Right cardiac atrium (tissue), 5 donors: ENCODE results near the gene NBEAL1. TPM values are rescaled to one million over a fixed set of nuclear protein-coding genes. Genes with fewer than 3 reads are reported as not detected.
"Not testable (repeated sequence)": the region's sequence is repeated elsewhere in the genome, so short reads cannot be mapped to it uniquely, and the experiment has no call there.

ENCODE experiments used
- ATAC-seq, 2 donors: fragments of 200-7000 bp; cut with Tn5 transposase; one replicate each; pipeline versions ENCODE4 v1.8.0 to v1.9.1; 2020; ENCODE audit warnings: moderate library complexity in 2 of 2, mild to moderate bottlenecking in 1 of 2
- DNase-seq, 3 donors: peaks; one replicate each; pipeline ENCODE4 v3.0.0-alpha.2; 2020
- H3K27ac ChIP-seq: one replicate; pipeline ENCODE4 v1.5.1; 2013; ENCODE audit warnings: mild to moderate bottlenecking, low read length, control low read depth, moderate library complexity
- H3K27me3 ChIP-seq: one replicate; pipeline ENCODE4 v1.6.1; 2013; ENCODE audit not compliant: control insufficient read depth, insufficient read depth
- H3K4me1 ChIP-seq: one replicate; pipeline ENCODE4 v1.6.1; 2013; ENCODE audit warnings: low read length; ENCODE audit not compliant: control insufficient read depth, insufficient read depth
- H3K4me3 ChIP-seq: one replicate; pipeline ENCODE4 v1.5.1; 2013; ENCODE audit warnings: low read length, control low read depth
- H3K9me3 ChIP-seq: one replicate; pipeline ENCODE4 v1.6.1; 2013; ENCODE audit warnings: low read length; ENCODE audit not compliant: control insufficient read depth
- WGBS: extraction: QIAGEN DNeasy Blood & Tissue Kit; methylation state at CpG from one replicate; pipeline ENCODE4 v1.1.7; 2013; 5-methylcytosine and 5-hydroxymethylcytosine counted together
- intact Hi-C, 4 donors: fragments of 100-400 bp; cut with DNase I; formaldehyde crosslinking; loops; one replicate each; pipeline versions ENCODE4 v1.11.0 to v1.14.0; 2022 to 2023
- polyA plus RNA-seq: library from polyadenylated mRNA; stranded (reverse); fragments of 200-250 nt; gene quantifications from one replicate; pipeline ENCODE4 v1.2.3, GENCODE V29; 2013
- total RNA-seq, 4 donors: library from RNA; stranded (reverse); fragmentation: NEBNext Ultra II Directional; extraction: Animal tissue kit (Norgen Biotek cat#: 25700); gene quantifications; one replicate each; pipeline ENCODE4 v1.2.1, GENCODE V29; 2021
- donor health status: healthy with polysubstance abuse.
- donor health status: DM: no; HTN: yes; CAD: no.
- donor health status: DM: no; HTN: no; CAD: no.
- donor health status: DM: no; HTN: yes; CAD: no; lungs with severe emphysema.
- donor health status: DM: yes; HTN: yes; CAD: no.

Gene NBEAL1
- total and polyA plus RNA-seq, 5 donors = 3.5 to 25.0 (median 17.7) TPM

DNA sequence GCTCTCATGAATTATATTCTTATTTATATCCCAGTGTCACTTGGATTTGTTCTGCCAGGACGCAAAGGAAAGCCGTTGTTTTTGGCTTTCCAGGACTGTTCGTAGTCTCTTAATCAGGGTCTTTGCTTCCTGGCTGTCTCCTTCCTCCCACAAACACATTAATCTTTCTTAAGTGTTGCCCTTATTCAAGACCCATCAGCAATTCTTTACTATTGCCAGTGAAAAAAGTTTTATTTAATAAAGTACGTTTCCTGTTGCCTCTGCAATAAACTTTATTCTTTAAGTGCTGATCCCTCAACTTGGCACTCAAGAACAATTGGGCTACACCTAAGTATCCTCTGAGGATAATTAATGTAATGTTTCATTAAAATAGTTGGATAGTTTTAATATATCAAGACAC, 155.8 kb downstream of the NBEAL1 start:
- Histone ChIP-seq H3K27ac (no peak overlapping the region), H3K27me3 (no peaks in the 10 kb centered on the region), H3K4me1 (no peaks in the 10 kb centered on the region), H3K9me3 (no peaks in the 10 kb centered on the region), H3K4me3 (no peak overlapping the region)
- intact Hi-C loops = no loop called here
- DNase-seq (no peak), ATAC-seq (no peak)
- 69% methylated on average over 4 of the region's 4 CpGs for WGBS

DNA sequence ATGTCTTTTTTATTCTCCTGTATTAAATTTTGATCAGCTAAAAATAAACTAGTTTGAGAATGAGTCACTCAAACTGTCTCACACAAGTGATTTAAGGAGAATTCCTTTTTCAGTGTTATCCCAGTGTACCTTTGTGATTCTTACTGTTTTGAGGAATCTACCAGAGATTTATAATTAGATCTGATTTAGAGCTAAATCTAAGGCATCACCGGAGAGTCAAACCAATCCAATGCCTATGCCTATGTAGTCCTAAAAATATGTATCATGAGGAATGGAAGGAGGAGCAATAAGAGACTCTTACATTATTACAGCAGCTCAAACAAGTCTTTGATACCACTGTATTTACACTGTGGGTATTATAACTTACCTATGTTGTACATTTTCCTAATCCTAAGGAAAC, 160.7 kb downstream of the NBEAL1 start:
- no peak overlapping the region for H3K27ac ChIP-seq
- ATAC-seq (no peak), DNase-seq (no peak)
- no peaks in the 10 kb centered on the region for H3K27me3 ChIP-seq
- intact Hi-C loops = no loop called here
- H3K4me3 ChIP-seq = no peak overlapping the region
- H3K9me3 ChIP-seq = no peaks in the 10 kb centered on the region
- 95% methylated on average over 1 of the region's 1 CpG for WGBS
- H3K4me1 ChIP-seq = no peaks in the 10 kb centered on the region

DNA sequence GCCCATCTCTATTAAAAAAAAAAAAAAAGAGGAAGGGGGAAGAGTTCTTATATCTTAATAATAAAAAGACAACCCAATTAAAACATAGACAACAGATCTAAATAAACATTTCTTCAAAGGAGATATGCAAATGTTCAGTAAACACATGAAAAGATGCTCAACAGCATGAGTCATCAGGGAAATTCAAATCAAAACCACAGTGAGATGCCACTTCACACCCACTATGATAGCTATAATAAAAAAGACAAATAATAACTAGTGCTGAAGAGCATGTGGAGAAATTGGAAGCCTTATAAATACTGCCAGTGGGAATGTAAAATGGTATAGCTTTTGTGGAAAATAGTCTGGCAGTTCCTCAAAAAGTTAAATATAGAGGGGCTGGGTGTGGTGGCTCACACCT, 162.7 kb downstream of the NBEAL1 start:
- no peaks in the 10 kb centered on the region for H3K27me3 ChIP-seq
- H3K4me3 ChIP-seq = no peak overlapping the region
- DNase-seq = no peak
- H3K9me3 ChIP-seq = no peaks in the 10 kb centered on the region
- no peak for ATAC-seq
- intact Hi-C loops = no loop called here
- H3K4me1 ChIP-seq = no peaks in the 10 kb centered on the region
- H3K27ac ChIP-seq = no peak overlapping the region

DNA sequence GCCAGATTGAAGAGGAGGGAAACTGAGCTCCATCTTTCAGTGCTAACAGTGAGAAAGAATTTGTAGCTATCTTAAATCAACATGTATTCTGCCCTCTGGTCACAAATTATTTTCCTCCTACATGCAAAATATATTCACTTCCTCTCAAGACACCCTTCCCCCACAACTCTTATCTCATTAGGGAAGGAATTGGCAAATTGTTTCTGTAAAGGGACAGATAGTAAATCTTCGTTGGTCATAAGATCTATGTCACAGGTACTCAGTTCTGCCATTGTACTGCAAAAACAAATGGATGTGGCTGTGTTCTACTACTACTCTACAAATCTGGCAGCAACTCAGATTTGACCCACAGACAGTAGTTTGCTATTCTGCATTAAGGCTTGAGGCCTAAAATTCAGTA, 171.2 kb downstream of the NBEAL1 start:
- ATAC-seq (no peak), DNase-seq (no peak)
- intact Hi-C loops = no loop called here
- no peak overlapping the region for H3K27ac ChIP-seq
- H3K27me3 ChIP-seq = no peaks in the 10 kb centered on the region
- no peaks in the 10 kb centered on the region for H3K4me1 ChIP-seq
- no peaks in the 10 kb centered on the region for H3K9me3 ChIP-seq
- H3K4me3 ChIP-seq = no peak overlapping the region
- WGBS = 55% methylated on average over 1 of the region's 1 CpG

DNA sequence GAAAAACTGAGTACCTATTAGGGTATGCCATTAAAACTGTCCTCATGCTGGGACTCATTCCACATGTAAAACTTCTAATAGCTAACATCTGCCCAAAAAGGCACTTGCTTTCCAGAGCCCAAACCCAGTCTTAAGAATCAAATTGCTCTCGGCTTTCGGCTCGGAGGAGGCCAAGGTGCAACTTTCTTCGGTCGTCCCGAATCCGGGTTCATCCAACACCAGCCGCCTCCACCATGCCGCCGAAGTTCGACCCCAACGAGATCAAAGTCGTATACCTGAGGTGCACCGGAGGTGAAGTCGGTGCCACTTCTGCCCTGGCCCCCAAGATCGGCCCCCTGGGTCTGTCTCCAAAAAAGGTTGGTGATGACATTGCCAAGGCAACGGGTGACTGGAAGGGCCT, 175.9 kb downstream of the NBEAL1 start:
- intact Hi-C loops, ATAC-seq, H3K4me3 ChIP-seq, H3K9me3 ChIP-seq, H3K27me3 ChIP-seq, H3K4me1 ChIP-seq, DNase-seq, H3K27ac ChIP-seq: not testable (repeated sequence)
- whole genome bisulfite sequencing = 98% methylated on average over 15 of the region's 17 CpGs

DNA sequence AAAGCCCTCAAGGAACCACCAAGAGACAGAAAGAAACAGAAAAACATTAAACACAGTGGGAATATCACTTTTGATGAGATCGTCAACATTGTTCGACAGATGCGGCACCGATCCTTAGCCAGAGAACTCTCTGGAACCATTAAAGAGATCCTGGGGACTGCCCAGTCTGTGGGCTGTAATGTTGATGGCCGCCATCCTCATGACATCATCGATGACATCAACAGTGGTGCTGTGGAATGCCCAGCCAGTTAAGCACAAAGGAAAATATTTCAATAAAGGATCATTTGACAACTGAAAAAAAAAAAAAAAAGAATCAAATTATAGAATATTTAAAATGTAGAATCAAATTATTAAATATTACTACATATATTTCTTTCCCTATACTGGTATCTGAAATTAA, 176.4 kb downstream of the NBEAL1 start:
- intact Hi-C loops, ATAC-seq, H3K4me3 ChIP-seq, H3K4me1 ChIP-seq, H3K27me3 ChIP-seq, H3K27ac ChIP-seq, DNase-seq, H3K9me3 ChIP-seq: not testable (repeated sequence)
- 97% methylated on average over 6 of the region's 6 CpGs for WGBS

DNA sequence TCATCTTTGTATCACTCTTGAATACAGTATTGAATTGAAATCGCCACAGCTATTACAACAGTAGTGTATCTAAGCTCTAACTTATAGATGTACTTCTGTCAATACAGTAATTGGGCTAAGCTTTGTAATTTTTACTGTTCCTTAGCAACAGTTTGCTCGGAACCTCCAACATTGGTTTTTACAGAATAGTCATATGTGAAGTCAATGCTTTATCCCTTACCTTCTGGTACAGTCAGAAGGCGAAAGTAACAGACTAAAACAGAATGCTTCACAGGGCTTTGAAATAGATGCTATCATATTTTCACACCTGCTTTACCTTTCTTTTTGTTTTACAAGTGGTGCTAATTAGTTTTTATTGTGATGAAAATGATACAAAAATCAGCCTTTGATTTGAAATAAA, 177.3 kb downstream of the NBEAL1 start:
- Histone ChIP-seq H3K27ac (no peak overlapping the region), H3K4me3 (no peak overlapping the region), H3K9me3 (no peaks in the 10 kb centered on the region), H3K4me1 (no peaks in the 10 kb centered on the region), H3K27me3 (no peaks in the 10 kb centered on the region)
- ATAC-seq (no peak), DNase-seq (no peak)
- intact Hi-C loops = no loop called here
- 98% methylated on average over 3 of the region's 3 CpGs for WGBS

DNA sequence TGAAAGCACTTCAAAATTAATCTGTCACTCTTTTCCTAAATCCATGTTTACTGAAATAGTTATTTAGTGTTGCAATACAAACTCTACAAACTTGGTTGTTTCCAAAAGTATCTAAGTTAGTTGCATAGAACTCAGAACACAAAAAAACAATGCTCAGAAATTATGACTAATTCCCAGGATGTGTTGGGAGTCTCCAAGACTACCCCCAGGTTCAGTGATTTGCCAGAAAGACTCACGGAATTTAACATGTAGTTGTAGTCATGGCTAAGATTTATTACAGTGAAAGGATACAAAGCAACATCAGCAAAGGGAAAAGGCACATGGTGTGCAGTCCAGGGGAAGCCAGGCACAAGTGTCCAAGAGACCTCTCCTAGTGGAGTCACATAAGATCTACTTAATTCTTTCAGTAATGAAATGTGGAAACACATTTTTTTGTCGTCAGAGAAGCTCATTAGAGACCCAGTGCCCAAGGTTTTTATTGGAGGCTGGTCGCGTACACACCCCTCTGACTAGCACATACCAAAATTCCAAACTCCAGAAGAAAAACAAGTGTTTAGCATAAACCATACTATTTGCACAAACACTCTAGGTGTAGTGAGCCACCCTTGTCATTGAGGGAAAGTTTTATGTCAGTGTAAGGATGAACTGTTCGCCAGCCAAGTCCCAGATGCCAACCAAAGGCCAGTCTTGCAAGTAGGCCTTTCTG, 180.8 kb downstream of the NBEAL1 start:
- no peak for ATAC-seq
- H3K4me1 ChIP-seq = no peaks in the 10 kb centered on the region
- 93% methylated on average over 5 of the region's 5 CpGs for WGBS
- no peak for DNase-seq
- no peaks in the 10 kb centered on the region for H3K9me3 ChIP-seq
- no peak overlapping the region for H3K27ac ChIP-seq
- no peak overlapping the region for H3K4me3 ChIP-seq
- H3K27me3 ChIP-seq = no peaks in the 10 kb centered on the region
- intact Hi-C loops = no loop called here

DNA sequence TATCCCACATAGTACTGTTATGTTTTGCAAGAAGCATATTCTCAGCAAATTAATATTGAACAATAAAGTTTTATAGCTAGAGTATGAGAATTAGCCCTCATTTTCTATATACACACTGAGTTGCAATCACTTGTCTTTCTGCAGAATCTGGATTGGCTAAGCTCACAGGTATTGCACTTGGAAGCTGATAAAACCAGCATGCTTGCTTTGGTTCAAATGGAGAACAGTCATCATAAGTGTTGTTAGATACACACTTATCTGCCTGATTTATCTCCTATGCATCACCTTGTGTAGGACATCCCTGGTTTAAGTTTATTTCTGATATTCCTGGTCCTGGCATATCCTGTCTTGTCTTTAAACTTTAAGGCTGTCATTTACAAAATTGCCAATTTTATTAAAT, 186.2 kb downstream of the NBEAL1 start:
- Histone ChIP-seq H3K9me3 (no peaks in the 10 kb centered on the region), H3K4me3 (no peak overlapping the region), H3K4me1 (no peaks in the 10 kb centered on the region), H3K27me3 (no peaks in the 10 kb centered on the region), H3K27ac (no peak overlapping the region)
- ATAC-seq (no peak), DNase-seq (no peak)
- intact Hi-C loops = no loop called here

DNA sequence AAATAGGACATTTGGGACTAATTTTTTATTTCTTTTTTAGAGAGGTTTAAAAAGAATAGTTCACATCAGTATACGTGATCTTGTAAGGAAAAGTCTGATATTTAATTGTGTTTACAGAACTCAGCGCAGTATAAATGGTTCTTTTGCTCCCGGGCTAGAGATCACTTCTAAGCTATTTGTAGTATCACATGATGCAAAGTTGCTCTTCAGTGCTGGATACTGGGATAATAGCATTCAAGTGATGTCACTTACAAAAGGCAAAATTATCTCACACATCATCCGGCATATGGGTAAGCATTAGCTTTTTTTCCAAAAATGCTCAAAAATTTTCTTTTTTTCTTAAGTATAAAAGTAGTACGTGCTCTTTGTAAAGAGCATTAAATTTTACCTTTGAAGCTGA, 186.8 kb downstream of the NBEAL1 start:
- DNase-seq (no peak), ATAC-seq (no peak)
- H3K27ac ChIP-seq = no peak overlapping the region
- intact Hi-C loops = no loop called here
- 80% methylated on average over 5 of the region's 5 CpGs for WGBS
- no peaks in the 10 kb centered on the region for H3K9me3 ChIP-seq
- H3K4me1 ChIP-seq = no peaks in the 10 kb centered on the region
- no peak overlapping the region for H3K4me3 ChIP-seq
- no peaks in the 10 kb centered on the region for H3K27me3 ChIP-seq

DNA sequence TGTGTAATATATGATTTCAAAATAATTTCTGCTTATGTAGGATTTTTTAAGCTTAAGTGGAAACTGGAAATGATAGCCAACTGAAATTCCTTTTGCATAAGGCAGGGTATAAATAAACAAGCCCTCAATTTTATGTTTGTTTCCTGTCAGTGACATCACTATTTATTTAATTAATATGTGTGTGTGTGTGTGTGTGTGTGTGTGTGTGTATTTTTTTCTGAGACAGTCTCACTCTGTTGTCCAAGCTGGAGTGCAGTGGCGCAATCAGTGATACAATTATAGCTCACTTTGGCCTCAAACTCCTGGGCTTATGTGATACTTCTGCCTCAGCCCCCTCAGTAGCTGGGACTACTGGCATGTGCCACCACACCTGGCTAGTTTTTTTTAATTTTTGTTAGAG, 194.9 kb downstream of the NBEAL1 start:
- Histone ChIP-seq H3K27me3 (no peaks in the 10 kb centered on the region), H3K4me3 (no peak overlapping the region), H3K9me3 (no peaks in the 10 kb centered on the region), H3K27ac (no peak overlapping the region), H3K4me1 (no peaks in the 10 kb centered on the region)
- WGBS = 94% methylated on average over 1 of the region's 1 CpG
- intact Hi-C loops = no loop called here
- DNase-seq (no peak), ATAC-seq (no peak)

DNA sequence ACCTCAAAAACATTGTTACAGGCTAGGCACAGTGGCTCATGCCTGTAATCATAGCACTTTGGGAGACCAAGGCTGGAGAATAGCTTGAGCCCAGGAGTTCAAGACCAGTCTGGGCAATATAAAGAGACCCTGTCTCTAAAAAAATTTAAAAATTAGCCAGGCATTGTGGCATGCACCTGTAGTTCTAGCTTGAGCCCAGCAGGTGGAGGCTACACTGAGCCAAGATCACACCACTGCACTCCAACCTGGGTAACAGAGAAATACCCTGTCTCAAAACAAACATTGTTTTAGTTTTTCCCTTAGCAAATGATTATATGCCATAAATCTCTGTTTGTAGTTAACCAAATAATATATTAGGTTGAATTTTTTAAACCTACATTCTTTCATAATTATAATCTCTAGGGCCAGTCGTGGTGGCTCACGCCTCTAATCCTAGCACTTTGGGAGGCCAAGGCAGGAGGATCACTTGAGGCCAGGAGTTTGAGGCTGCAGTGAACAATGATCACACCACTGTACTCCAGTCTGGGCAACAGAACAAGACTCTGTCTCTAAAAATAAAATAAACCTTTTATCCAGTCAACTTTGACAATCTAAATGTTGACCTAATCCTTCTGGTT, 210.9 kb downstream of the NBEAL1 start:
- WGBS = 96% methylated on average over 2 of the region's 2 CpGs
- intact Hi-C loops = loop anchor here in 1 of 4 donors (10.0 kb wide), 1 partner anchor 229 kb away; no protein-coding TSS in a partner anchor
- ATAC-seq = no peak

More for the DNA sequence above, 210.9 kb downstream of the NBEAL1 start:
- Histone ChIP-seq H3K27ac (no peak overlapping the region), H3K9me3 (no peaks in the 10 kb centered on the region), H3K4me1 (no peaks in the 10 kb centered on the region), H3K4me3 (no peak overlapping the region), H3K27me3 (no peaks in the 10 kb centered on the region)
- no peak for DNase-seq
